GOT3 (cell line): ENCODE results near the gene B3GNT8.
"Not testable (repeated sequence)": the region's sequence is repeated elsewhere in the genome, so short reads cannot be mapped to it uniquely, and the experiment has no call there.

Source experiments
- DNase-seq: peaks from one replicate; lab custom pipeline; 2025; ENCODE audit warnings: mixed read lengths; lab: John Stamatoyannopoulos, UW

The B3GNT8 gene, protein sequence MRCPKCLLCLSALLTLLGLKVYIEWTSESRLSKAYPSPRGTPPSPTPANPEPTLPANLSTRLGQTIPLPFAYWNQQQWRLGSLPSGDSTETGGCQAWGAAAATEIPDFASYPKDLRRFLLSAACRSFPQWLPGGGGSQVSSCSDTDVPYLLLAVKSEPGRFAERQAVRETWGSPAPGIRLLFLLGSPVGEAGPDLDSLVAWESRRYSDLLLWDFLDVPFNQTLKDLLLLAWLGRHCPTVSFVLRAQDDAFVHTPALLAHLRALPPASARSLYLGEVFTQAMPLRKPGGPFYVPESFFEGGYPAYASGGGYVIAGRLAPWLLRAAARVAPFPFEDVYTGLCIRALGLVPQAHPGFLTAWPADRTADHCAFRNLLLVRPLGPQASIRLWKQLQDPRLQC

DNA sequence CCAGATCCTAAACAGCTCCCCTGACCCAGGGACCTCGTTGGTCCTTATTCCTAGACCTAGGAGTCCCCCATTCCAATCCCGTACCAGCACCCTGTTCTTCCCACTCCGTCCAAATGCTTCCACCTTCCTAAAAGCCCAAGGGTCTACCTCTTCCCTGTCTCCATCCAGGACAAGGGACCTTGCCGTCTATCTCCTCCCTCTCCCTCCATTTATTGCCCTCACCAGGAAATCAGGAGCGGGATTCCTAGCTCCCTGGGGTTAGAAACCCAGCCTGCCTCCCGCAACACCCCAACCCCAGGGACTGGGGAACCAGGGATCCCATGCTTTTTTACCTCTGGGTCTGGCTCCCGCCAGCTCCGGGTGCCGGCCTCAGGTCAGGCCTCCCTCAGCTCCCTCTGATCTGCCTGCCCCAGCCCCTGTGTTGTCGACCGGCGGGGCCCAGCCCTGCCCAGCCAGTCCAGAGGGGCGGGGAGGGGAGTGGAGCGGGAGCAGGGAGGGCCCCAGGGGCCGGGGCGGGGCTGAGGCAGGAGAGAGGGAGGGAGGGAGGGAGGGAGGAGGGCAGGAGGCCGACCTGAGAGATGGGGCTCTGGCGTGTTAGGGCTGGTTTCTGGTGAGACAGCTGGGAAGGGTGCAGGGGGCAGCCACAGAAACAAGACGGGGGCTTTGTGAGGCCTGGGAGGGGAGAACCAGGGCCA, at the start of gene B3GNT8:
Gene B3GNT8, minus strand, starts transcription at position 423 of the 695 bp plus-strand sequence. CDS start 596 bp downstream, outside the sequence.
- DNase-seq = no peak

DNA sequence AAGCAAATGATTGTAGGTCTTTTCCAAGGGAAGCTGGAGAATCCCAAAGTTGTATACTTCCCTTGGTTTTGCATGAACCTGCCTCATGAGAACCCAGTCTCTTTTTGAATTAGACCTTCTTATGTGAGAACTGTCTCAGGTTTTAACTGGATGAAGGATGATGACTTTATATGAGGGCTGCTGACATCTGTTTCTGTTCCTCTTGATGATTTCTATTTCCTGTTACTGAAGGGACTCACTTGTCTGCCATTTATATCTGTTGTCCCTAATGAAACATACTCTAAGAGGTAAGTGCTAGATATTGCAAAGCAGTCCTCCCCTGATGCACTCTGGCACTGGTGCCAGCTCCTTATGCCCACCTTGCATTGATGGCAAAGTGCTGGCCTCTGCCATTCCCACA, 49.4 kb upstream of the B3GNT8 start:
- no peak for DNase-seq

DNA sequence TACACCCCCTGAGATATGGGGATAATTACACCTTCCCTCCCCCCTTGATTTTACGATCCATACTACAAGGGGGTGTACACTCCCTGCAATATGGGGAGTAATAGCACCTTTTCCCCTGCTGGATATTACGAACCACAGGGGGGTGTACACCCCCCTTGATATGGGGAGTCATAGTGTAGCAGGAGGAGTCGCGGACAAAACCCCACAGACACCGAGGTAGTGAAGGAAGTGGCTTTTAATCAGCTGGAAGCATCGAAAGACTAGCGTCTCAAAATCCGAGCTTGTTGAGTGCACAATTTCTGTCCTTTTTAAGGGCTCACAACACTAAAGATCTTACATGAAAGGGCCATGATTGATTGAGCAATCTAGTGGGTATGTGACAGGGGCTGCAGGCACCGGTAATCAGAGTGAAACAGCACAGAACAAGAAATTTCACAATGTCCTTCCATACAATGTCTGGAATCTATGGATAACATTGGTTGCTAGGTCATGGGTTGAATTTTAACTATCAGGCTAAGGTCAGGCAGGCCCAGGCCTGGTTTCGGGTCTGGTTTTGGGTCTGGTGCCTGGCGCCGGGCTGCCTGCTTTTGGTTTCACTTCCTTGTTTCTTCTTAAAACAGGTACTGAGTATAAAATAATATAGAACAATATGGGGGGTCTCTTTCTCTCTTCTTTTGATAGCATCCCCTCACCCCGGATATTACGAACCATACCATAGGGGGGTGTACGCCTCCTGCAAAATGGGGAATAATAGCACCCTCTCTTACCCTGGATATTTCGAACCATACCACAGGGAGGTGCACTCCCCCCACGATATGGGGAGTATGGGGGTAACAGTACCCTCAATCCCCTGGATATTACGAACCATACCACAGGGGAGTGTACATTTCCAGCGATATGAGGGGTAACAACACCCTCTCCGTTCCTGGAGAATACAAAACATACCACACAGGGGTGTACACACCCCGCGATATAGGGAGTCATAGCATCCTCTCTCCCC, 36.4 kb upstream of the B3GNT8 start:
- DNase-seq = not testable (repeated sequence)

DNA sequence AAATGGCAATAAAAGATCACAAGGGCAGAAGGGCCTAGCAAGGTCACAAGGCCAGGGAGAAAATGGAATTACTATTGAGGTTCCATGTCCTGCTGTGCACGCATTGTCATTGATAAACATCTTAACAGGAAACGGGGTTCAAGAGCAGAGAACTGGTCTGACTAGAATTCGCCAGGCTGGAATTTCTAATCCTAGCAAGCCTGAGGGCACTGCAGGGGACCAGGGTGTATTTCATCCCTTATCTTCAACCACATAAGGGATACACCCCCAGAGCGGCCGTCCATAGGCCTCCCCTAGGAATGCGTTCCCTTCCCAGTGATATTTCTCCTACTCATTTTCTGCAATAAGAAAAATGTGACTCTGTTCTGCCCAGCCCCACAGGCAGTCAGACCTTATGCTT, 35.3 kb upstream of the B3GNT8 start:
- no peak for DNase-seq

DNA sequence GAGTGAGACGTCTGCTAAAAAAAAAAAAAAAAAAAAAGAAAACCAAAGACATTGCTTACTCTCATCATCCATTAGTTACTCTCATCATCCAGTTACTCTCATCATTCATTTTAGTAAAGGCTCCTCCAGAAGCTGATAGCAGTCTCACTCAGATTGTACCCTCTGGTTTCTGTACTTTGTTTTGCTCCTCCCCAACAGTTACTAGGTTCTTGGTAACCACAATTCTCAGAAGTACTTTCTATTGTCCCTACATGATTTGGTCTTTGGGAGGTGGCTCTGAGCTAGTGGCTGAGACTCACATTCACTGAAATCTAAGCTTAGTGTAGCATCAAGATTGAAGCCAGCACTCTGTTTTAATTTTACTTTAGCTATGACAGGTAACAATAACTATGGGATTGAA, 30.1 kb upstream of the B3GNT8 start:
- DNase-seq = no peak

DNA sequence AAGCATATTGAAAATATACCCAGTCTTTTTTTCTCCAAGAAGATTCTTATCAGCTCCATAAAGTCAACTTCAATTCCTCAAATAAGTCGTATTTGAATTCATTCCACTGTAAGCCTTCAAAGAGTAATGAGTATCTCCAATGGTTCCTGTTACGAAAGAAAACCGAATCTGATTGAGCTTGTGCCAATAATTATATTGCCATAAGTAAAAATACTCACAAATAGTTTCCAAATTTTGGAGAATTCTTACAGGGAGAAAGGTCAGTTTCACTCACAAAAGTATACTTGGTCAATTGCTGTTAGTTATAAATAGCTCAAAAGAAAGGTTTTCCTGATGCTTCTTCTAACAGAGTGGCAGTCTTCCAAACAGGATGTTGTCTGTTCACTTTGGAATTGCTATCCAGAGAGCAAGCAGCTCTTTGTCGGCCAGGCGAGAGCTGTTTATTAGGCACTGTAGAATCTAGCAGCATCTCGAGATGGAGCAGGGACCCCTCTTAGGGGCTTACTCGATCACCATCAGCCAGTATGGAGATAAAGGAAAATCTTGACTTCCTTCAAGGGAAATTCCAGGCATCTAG, 29.3 kb upstream of the B3GNT8 start:
- no peak for DNase-seq

DNA sequence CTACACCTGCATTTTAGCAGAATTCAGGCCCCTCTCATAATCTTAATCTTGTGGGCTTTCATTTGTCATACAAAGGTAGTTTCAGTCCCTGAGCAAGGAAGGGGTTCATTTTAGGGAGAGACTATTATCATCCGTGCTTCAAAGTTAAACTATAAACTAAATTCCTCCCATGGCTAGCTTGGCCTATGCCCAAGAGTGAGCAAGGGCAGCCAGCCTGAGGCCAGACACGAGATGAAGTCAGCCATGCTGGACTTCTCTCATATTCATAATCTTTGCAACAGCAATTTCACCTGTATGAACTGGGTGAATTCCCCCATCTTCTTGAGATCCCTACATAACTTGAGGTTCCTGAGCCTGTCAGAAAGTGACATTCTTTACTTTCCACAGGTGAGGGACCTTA, 28.8 kb upstream of the B3GNT8 start:
- no peak for DNase-seq

DNA sequence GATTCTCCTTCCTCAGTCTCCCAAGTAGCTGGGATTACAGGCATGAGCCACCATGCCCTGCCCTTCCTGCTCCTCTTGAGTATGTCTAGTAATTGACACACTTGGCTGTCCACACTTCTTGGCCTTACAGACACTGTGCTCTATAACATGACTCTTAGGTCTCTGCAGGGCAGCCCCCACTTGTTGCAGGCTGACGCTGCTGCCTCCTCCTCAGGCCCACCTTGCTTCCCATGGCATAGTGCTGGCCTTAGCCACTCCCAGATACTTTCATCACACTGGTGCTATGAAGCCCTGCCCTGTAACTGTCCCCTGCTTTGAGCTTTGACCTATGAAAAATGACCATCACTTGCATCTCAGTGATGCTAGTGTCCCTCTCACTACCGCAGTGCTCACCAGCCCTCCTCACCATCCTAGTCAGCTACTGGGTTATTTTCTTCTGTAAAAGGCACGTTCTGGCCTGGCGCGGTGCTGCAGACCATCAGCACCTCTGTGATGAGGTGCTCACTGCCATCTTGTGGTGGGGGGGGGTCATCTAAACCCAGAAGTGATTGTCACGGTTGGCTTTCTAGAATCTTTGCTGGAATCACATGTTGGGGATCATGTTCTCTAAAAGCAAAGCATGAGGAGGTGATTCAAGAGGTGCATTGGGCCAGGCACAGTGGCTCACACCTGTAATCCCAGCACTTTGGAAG, 25.6 kb upstream of the B3GNT8 start:
- DNase-seq = no peak

DNA sequence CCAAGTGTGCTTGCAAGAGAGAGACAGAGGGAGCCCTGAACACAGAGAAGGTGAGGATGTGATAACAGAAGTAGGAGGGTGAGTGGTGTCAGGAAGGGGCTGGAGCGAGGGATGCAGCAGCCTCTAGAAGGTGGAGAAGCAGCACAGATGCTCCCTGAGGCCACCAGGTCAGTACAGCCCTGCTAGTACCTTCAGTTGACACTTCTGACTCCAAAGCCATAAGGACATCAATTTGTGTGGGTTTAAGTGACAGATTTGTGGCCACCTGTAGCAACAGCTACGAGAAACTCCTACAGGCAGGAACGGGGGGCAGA, 22.6 kb upstream of the B3GNT8 start:
- no peak for DNase-seq

DNA sequence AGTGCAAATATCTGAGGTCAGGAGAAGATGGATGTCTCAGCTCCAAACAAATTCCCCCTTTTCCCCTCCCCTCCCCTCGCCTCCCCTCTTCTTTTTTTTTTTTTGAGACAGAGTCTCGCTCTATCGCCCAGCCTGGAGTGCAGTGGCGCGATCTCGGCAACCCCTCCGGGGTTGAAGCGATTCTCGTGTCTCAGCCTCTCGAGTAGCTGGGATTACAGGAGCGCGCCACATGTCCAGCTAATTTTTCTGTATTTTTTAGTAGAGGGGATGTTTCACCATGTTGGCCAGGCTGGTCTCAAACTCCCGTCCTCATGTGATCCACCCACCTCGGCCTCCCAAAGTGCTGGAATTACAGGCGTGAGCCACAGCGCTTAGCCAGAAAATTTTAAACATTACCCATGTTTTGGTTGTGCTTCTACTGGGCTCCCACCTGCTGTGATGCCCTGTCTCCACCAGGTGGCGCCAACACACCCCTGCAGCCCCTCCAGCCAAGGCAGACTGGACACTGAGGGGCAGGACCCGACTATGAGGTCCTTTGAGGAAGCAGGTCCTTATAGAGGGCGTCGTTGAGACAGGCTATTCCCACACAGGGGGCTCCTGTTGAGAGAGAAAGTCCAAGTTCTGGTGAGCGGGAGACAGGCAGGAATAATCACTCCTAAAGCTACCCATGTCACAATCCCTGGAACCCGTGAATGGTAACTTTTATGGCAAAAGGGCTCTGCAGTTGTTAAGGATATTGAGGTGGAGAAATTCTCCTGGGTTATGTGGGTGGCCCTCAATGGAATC, 22.1 kb upstream of the B3GNT8 start:
- DNase-seq = peak; percentile 7

DNA sequence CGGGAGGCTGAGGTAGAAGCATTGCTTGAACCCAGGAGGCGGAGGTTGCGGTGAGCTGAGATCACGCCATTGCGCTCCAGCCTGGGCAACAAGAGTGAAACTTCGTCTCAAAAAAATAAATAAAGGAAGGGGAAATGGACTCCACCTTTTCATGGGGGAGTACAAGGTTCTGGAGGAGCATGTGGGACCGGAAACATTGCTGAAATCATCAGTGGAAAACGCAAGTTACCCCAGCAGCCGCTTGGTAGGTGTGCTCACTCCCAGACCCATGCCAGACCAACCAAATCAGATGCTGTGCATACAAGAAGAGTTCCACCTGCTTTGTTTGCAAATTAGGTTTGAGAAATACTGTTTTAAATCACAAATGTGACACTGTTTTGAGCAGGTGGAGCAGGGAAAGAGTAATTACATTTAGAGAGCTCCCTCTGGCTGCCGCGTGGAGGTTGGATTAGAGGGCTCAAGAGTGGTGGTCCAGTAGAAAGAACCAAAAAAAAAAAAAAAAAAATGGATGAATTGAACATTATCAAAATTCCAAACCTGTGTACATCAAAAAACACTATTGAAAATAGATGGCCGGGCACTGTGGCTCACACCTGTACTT, 20.7 kb upstream of the B3GNT8 start:
- DNase-seq = no peak

DNA sequence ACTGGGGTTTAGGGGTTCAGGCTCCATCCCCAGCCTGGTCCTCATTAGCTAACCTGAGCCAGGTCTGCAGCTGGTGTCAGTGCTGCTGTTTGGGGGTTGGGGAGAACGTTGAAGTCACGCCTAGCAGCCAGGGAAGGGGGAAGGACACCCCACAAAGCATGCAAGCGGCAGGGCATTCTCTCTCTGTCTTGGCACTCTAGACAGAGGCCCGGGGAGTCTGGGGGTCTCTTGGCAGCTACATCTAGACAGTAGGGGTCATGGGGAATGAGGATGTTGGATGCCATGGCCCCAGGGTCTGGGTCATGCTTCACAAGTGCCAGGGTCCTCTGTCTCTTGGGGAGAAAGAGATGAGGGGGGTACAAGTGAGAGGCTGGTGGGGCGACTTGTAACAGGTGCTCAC, 18.4 kb upstream of the B3GNT8 start:
- no peak for DNase-seq

DNA sequence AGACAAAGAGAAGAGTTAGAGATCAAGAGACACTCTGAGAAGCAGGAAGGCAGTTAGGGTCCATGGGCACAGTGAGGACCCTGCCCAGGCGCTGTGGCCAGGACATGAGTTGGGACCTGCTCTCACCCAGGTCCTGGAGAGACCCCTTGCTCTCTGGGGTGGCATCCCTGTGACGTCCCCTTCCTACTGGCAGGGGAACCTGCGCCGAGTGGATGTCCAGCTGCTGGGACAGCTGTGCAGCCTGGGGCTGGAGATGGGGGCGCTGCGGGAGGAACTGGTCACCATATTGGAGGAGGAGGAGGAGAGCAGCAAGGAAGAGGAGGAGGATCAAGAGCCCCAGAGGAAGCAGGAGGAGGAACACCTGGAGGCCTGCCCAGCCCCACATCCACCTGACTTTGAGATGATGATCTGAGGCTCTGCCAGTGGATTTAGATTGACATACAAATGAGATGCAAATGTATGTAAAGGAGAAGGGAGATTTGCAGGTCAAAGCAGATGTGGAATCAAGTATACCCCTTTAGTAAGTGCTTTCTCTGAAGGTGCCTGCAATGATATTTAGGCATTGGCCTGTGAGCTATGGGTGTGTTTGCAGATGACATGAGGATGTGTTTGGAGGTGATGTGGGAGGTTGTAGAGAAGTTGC, 16.8 kb upstream of the B3GNT8 start:
- DNase-seq = no peak

DNA sequence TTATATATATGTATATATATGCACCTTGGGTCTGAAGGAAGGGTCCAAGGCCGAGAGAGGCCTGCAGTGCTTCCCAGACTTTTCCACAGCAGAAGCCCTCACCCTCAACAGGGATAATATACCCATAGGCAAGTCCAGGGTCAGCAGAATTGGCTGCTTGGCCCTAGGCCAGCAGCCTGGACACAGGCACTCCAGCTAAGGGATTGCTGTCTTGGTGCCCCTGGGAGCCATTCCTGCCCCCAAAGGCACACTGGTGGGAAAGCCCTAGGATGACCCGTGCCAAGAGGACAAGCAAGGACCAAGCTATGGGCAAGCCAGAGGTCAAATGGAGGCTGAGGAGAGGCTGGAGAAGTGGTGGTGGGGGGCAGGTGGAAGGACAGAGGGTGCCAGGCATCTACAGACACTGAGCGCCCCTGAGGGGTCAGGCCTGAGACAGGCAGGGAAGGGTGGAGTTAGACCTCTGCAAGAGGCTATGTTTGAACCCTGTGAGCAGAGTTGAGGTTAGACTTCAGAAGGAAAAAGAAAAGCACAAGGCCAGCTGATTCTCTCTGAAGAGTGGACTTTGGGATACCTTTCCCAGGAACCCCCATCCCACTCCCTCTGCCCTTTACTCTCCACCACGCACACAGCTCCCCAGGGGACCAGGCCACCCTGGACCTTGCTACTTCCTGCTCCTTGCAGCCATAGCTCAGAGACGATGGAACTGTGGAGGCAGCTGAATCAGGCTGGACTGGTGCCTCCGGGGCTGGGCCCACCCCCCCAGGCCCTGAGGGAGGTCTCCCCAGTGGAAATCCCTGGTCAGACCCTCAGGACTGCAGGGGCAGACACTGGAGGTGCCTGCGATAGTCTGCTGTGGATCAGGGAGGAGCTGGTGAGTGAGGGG, 15.5 kb upstream of the B3GNT8 start, which contains the start of gene ERICH4:
Gene ERICH4, plus strand, starts transcription at position 684 of the 883 bp plus-strand sequence. Its CDS starts 14 bp downstream, at position 698.
- DNase-seq = no peak

DNA sequence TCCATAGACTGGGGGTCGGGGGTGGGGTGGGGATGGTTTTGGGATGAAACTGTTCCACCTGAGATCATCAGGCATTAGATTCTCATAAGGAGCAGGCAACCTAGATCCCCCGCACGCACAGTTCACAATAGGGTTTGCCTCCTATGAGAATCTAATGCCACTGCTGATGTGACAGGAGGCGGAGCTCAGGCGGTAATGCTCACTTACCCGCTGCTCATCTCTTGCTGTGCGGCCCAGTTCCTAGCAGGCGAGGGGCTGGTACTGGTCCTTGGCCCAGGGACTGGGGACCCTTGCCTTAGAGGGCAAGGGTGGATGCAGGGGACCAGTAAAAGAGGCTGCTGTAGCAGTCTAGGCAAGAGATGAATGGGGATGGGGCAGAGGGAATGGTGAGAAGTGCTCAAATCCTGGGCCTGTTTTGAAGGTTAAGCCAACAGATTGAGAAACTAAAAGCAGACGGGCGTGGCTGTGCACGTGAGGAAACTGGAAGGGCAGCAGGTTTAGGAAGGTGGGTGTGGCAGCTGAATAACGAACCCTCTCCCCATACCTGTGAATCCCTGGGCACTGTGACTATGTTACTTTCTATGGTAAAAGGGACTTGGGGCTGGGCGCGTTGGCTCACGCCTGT, 14.3 kb upstream of the B3GNT8 start:
- no peak for DNase-seq

DNA sequence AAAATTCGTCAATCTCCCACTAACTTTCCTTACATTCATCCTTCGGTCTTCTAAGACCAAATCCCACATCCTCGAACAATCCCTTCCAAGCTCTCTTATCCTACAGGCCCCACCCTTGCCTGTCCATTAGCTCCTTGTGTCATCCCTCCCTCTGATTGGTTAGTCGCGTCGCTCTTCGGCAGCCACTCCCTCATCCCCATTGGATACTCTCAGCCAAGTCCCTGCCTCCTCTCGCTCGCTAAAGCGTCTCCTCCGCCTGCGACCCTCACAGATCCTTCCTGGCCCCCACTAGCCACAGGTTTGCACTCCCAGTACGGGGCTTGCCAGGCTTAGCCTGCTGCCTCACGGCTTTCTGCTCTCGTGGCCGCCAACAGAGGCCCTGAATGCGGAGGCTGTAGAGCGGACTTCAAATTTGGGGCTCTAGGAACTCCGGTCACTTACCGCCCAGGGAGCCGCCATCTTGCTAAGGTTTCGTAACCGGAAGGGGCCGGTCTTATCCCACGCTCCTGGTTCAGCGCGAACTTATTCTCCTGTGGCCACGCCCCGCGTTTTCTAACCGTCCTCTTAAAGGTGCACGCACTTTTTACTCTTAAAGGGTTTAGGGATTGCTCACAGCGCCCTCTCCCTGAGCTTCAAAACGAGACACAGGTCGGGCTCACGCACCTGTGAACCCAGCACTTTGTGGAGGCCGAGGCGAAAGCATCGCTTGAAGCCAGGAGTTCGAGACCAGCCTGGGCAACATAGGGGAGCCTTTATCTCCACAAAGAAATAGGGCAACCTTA, 12.5 kb upstream of the B3GNT8 start, which contains the start of gene DMAC2:
Gene DMAC2, minus strand, starts transcription at position 472 of the 782 bp plus-strand sequence. Its CDS starts 13 bp downstream, at position 459.
- DNase-seq = peak; percentile 84

DNA sequence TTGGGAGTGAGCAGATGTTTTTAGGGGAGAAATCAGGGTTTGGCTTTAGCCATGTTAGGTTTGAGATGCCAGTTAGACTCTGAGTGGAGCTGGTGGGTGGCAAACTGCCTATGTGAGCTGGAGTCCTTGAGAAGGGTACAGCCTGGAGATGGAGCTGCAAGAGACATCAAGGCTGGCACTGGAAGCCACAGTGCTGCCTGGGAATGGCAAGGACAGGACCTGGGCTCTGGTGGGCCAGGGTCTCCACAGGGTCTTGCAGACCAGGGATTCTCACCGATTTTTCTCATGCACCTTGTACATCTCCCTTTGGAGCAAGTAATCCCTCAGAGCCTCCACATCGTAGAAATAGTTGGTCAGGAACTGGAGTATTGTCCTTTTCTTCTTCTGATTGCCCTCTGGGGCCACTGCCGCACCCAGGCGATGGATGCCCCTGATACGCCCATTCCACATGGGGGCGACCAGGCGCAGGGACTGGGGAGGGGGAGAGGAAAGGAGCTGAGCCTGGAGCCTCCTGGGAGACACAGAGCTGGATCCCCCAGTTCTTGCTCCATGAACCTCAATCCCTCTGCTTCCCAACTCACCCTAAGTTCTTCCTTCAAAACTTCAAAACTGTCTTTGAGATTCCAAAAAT, 10.9 kb upstream of the B3GNT8 start:
- DNase-seq = no peak
